K562 (cell line): ENCODE results near the gene POLDIP3. TPM values are rescaled to one million over a fixed set of nuclear protein-coding genes. Genes with fewer than 3 reads are reported as not detected.

Source experiments
- BDP1 ChIP-seq: IDR thresholded peaks from 3 replicates; pipeline ENCODE4 v1.6.1; 2011; ENCODE audit not compliant: insufficient read length, insufficient read depth
- SAP30 ChIP-seq: fragments of 200-600 bp; sonication (generic); IDR thresholded peaks from 2 replicates; pipeline ENCODE4 v1.6.1; 2012; ENCODE audit warnings: borderline replicate concordance, low read depth, mild to moderate bottlenecking, moderate library complexity, low read length, control low read depth, inconsistent platforms; ENCODE audit not compliant: insufficient read depth, poor library complexity, severe bottlenecking
- SIN3B ChIP-seq: fragments of 450-650 bp; IDR thresholded peaks from 2 replicates; pipeline ENCODE4 v1.6.1; 2017; ENCODE audit warnings: low read depth, mild to moderate bottlenecking, moderate library complexity
- ZNF140 ChIP-seq: fragments of 250-450 bp; sonication (Bioruptor Pico); IDR thresholded peaks from 2 replicates; pipeline ENCODE4 v1.8.0; 2021; ENCODE audit warnings: moderate library complexity, mild to moderate bottlenecking, inconsistent platforms
- ZNF696 ChIP-seq: fragments of 250-450 bp; sonication (Bioruptor Pico); conservative IDR thresholded peaks from 2 replicates; pipeline ENCODE4 v1.4.0; 2020; ENCODE audit warnings: mild to moderate bottlenecking, moderate library complexity
- polyA plus RNA-seq, 8 experiments: library from polyadenylated mRNA; depleted of rRNA in 4 of 8; stranded (reverse) in 5 of 8; unstranded in 3 of 8; fragments of >200 nt; fragmentation: Nextera tagmentation in 2 of 8; fragmentation: Illumina TruSeq in 1 of 8; extraction: Ambion mirVana in 2 of 8; extraction: Trizol in 1 of 8; gene quantifications; 2 replicates each; pipeline versions ENCODE4 v1.2.1 to v1.2.3, GENCODE V29; 2011 to 2014; ENCODE audit warnings: inconsistent platforms in 1 of 8, missing spikeins in 1 of 8
- total RNA-seq, 7 experiments: library from RNA; depleted of rRNA in 6 of 7; stranded (reverse); fragments of >200 nt in 6 of 7; fragmentation: Illumina TruSeq in 2 of 7; extraction: Trizol in 2 of 7; gene quantifications; 2 replicates each; pipeline versions ENCODE4 v1.2.1 to v1.2.3, GENCODE V29; 2011 to 2021; ENCODE audit warnings: low replicate concordance in 1 of 7
- TF ChIP-seq, protein P1 (sequence below): sonication (generic); formaldehyde crosslinking; IDR thresholded peaks from 2 replicates; pipeline ENCODE4 v1.8.0; 2022; ENCODE audit warnings: mild to moderate bottlenecking, missing genetic modification reagents

POLDIP3 gene
- total and polyA plus RNA-seq, 9 of the 15 experiments (the other 6 are each of a cell fraction or from before 2014, with no cell fraction given), result 14.3 to 53.0 (median 26.3) TPM

DNA sequence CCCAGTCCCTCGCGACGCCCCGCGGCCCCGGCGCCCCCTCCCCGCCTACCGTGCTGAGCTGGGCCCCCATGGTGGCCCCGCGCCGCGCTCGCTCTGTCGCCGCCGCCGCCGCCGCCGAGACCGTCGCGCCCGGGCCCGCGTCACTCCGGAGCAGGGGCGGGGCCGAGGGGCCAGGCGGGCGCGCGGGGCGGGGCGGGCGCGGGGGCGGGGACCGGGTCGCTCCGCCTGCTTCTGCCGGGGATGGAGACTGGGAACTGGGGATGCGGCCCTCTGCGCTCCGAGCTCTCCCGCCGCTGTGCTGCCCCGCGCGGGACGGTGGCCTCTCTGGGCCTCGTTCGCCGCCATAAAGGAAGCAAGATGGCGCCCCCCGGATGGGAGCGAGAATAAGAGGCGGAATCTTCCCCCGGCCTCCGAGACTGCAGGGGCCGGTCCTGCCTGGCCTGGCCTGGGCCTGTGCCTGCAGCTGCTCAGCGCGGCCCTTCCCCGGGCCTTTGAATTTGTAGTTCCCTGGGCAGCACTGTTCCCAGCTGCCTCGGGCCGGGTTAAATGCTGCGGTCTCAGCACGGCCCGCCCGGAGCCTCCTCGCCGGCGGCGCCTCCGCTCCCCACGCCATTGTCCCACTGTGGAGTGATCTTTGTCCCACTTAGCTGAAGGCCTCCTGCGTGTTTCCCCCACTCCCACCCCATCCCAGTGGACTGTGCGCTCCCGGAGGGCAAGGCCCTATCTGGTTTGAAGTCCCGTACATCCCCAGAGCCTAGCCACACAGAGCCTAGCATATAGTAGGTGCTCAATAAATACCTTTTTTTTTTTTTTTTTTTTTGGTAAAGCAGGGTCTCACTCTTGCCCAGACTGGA, 34.8 kb upstream of the POLDIP3 start, which contains the start of gene CYB5R3 (continued):
- TF ChIP-seq, protein P1, sequence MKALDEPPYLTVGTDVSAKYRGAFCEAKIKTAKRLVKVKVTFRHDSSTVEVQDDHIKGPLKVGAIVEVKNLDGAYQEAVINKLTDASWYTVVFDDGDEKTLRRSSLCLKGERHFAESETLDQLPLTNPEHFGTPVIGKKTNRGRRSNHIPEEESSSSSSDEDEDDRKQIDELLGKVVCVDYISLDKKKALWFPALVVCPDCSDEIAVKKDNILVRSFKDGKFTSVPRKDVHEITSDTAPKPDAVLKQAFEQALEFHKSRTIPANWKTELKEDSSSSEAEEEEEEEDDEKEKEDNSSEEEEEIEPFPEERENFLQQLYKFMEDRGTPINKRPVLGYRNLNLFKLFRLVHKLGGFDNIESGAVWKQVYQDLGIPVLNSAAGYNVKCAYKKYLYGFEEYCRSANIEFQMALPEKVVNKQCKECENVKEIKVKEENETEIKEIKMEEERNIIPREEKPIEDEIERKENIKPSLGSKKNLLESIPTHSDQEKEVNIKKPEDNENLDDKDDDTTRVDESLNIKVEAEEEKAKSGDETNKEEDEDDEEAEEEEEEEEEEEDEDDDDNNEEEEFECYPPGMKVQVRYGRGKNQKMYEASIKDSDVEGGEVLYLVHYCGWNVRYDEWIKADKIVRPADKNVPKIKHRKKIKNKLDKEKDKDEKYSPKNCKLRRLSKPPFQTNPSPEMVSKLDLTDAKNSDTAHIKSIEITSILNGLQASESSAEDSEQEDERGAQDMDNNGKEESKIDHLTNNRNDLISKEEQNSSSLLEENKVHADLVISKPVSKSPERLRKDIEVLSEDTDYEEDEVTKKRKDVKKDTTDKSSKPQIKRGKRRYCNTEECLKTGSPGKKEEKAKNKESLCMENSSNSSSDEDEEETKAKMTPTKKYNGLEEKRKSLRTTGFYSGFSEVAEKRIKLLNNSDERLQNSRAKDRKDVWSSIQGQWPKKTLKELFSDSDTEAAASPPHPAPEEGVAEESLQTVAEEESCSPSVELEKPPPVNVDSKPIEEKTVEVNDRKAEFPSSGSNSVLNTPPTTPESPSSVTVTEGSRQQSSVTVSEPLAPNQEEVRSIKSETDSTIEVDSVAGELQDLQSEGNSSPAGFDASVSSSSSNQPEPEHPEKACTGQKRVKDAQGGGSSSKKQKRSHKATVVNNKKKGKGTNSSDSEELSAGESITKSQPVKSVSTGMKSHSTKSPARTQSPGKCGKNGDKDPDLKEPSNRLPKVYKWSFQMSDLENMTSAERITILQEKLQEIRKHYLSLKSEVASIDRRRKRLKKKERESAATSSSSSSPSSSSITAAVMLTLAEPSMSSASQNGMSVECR, result no peak
- 0 out of 2 replicates have a peak, but pooled peaks have one; percentile 34 for TF ChIP-seq SIN3B
- TF ChIP-seq SAP30, result no peak
- no peak for TF ChIP-seq ZNF140 (CRISPR knock-in tag)
- TF ChIP-seq ZNF696 (CRISPR knock-in tag), result no peak
- no peak for TF ChIP-seq BDP1
